ENCODE measurements around the gene ANGPTL1.

ANGPTL1 gene
- long read RNA-seq, donor 1, result 0 reads
- long read RNA-seq, donor 2, partial matches to known transcripts, result 0 of 2 reads
- long read RNA-seq, donor 2, other reads (novel, unspliced or antisense), result 0 of 2 reads
- long read RNA-seq, donor 3, result 0 reads
- long read RNA-seq, donor 4, partial matches to known transcripts, result 0 of 2 reads
- long read RNA-seq, donor 4, other reads (novel, unspliced or antisense), result 0 of 2 reads
- long read RNA-seq, donor 5, result 0 reads
- long read RNA-seq, donor 6, result 0 reads
- long read RNA-seq, donor 7, partial matches to known transcripts, result 0 of 1 reads
- long read RNA-seq, donor 7, other reads (novel, unspliced or antisense), result 0 of 1 reads
- long read RNA-seq, donor 8, partial matches to known transcripts, result 0 of 2 reads
- long read RNA-seq, donor 8, other reads (novel, unspliced or antisense), result 0 of 2 reads

DNA sequence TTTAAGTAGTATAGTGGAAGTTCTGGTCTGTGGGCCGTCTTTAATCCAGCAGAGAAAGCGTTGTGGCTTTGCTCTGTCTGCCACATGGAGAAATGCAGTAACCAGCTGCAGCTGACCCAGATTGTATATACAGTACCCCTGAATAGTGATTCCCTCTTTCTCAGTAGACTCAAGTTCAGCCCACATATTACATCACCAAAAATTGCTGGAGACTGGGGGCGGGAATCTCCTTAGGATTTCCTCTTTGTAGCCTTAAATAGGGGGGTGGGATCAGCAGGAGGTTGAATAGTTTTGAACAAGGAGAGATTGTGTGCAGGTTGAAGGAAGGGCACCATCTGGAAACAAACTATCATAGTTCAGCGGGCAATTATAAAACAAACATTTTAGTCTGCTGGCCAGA is at the start of gene ANGPTL1:
Gene ANGPTL1 (minus strand): TSS at position 134 of the 400 bp plus-strand sequence. CDS start 5,301 bp downstream, outside the sequence.
- peak; percentile 39 for DNase-seq

DNA sequence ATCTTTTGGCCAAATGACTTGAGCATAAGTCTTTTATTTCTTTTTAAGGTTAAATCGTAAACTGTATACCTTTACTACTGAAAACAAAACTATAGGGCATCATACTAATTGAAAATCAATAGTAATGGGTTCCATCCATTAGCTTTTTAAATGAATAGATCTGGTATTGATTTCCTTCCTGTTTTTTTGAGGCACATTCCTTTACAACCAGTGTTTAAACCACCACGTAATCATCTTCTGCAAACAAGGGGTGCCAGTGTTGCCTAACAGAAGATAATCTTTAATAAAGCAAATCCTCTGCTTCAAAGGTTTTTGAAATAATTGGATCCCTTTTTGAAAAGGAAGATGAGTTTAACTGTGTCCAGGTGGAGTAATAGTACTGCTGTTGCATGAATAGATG is 48.7 kb upstream of the ANGPTL1 start:
- no peak for DNase-seq

DNA sequence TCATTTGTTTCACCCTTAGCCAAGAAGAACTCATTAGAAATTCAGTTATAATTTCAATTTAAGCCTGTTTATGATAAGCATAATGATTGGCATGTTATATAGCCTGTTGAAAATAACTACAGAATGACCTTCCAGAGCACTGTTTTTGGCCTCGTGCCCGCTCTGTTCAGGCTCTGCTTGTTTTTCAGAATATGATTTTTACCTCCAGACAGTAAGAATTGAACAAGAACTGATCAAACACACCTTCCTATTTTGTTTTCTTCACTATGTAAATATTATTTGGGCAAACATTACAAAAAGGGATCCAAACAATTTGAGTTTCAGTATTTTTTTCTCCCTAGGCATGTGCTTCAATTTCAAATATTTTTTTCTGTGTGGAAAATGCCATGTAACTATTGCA is 48.1 kb upstream of the ANGPTL1 start:
- DNase-seq, result no peak

DNA sequence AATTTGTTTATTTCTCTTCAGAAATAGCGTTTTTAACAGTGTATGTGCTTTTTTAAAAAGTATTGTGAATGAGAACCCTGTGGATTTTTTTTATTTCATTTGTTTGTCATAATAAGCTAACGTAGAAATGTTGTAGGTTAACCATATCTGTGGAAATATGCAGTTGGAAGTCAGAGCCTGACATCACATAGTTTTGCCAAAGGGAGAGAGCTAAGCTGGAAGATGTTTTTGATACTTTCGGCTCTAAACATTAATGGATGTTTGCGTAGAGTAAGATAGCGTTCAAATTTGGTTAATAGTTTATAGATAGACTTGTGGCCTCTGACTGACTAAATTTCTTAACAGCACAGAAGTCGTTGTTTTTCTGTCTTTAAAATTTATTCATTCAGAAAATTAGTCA is 47.4 kb upstream of the ANGPTL1 start:
- DNase-seq, result no peak

DNA sequence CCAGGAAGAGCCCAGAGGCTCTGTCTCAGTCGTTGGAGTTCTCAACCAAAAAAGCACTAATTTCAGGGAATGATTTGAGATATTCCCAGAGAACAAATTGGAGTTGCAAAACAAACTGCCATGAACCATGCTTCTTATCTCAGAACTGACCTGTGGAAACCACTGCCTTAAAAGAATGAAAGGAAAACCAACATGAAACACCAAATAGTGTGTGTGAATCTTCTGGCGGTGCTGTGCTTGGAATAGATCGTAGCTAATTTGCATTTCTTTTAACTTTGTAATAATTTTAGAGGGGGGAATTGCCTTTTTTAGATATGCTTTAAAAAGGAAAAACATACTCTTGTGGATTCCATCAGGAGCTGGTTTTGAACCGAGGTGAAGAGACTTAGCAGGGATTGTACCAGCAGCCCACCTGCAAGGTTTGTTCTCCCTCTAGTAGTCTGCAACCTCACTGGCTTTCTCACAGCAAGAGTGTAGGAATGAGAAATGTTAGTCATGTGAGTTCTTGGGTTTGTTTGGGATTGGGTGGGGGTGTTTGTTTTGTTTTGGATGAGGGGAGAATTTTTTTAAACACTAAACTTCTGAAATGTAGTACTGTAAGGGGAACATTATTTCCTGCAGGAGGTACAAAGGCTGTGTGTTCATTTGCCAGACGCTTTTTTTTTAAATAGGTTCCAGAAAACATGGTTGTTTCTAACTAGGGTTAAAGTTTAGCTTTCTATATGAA is 45.7 kb upstream of the ANGPTL1 start:
- DNase-seq, result no peak

DNA sequence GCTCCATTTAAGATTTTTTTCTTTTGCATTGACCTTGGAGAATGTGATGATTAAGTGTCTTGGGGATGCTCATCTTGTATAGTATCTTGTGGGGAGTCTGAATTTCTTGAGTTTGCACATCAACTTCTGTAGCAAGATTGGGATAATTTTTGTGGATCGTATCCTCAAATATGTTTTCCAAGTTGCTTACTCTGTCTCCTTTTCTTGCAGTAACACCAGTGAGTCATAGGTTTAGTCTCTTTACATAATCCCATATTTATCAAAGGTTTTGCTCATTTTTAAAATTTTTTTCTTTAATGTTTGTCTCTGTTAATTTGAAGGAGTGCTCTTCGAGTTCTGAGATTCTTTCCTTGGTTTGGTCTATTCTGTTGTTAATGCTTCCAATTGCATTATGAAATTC is 41.7 kb upstream of the ANGPTL1 start:
- DNase-seq, result no peak

- DNase-seq, result no peak
Measured at GRCh38 chr1:178910023-178910422, 39.1 kb upstream of the ANGPTL1 start.

DNA sequence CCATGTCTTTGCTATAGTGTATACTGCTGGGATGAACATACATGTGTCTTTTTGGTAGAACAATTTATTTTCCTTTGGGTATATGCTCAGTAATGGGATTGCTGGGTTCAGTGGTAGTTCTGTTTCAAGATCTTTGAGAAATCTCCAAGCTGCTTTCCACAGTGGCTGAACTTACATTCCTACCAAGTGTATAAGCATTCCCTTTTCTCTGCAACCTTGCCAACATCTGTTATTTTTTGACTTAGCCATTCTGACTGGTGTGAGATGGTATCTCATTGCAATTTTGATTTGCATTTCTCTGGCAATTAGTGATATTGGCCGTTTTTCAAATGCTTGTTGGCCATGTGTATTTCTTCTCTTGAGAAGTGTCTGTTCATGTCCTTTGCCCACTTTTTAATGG is 37.5 kb upstream of the ANGPTL1 start:
- no peak for DNase-seq

GRCh38 chr1:178901482-178902125 is 30.7 kb upstream of the ANGPTL1 start:
- no peak for DNase-seq

DNA sequence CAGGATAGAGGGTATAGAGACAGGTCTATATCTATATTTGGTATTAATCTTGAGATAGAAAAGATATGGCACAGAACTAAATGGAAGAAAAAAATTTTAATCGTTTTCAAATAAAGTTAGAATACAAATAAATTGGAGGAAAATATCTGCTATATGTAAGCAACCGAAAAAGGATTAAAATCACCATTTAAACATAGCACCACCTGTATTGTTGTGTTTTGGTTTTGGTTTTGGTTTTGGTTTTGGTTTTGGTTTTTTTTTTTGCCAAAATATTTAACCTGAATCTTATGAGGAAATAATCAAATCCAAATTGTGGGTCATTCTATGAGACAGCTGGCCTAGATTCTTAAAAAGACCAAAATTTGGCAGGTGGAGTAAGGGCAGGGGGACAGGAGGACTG is 28.5 kb upstream of the ANGPTL1 start:
- DNase-seq, result no peak

DNA sequence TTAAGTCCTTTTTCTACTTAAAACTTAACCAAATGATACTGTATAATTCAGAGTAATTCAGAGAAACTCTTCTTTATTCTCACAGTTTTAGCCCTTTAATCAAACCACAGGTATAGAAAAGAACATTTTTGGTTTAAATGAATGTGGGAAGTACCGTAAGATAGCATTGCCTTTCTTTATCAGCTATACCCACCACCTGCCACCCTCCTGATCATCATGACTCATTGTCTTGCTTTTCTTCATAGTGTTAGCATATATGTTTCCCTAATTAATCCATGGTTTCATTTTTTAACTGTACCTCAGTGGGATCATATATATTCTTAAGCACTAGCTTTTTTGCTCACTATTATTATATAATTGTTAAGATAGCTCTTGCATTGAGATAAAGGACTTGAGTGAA is 27.5 kb upstream of the ANGPTL1 start:
- DNase-seq, result no peak

DNA sequence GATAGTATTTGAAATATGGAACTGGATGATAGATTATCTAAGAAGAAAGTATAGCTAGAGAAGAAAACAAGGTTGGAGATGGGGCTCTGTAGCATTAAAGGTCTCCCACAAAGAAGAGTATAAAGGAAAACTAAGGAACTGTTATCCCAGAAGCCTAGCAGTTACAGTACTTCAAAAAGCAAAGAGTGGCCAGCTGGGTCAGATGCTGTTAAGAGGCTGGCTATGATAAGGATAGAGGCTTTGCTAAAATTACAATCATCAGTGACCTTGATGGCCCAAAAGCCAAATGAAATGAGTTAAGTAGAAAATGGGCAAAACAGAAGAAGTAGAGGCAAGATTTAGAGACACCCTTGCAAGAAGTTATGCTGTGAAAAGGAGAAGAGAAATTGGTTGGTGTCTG is 25.1 kb upstream of the ANGPTL1 start:
- DNase-seq, result no peak

DNA sequence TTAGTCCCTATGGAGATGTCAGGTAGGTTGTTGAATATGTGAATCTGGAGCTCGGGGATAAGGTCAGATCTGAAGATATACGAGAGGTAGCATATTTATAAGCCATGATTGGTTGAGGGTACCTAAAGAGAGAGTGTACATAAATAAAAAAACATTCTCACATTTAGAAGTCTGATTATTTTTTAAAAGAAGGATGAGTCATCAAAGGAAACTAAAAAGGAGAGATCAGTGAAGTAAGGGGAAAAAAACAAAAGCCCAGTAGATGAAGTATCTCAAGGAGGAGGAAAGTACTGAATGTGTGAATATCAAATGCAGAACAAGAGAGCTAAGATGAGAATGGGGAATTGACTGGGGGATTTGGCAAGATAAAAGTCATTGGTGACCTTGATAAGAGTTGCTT is 15.7 kb upstream of the ANGPTL1 start:
- no peak for DNase-seq

DNA sequence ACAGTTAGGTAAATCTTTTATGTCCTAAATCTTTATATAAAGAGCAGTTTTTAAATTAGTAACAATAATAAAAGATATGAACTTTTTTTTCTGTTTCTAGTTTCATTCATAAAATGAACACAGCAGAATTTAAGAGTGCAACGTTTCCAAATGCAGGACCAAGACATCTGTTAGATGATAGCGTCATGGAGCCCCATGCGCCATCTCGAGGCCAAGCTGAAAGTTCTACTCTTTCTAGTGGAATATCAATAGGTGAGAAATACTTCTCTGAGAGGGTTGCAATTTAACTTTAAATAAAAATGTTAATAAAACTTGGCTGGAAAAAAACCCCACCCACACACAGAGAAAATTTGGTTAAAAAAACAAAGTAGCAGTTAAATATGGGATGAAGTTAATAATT is 15.0 kb upstream of the ANGPTL1 start:
- DNase-seq, result no peak

DNA sequence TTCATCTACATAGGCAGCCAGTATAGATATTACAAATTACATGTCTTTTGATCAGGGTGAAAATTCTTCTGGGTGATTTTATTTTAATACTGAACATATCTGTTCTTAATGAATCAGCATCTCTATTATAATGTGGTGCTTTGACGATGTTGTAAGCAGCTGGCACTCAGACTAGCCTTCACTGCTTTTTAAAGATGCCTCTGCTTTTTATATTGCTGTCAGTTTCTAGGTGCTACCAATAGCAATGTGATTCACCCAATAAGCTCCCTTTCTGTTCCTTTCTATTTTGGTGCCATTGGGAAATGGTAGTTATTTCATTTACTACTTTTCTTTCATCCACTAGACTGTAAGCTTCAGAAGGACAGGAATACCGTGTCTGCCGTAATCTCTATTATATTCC is 11.1 kb upstream of the ANGPTL1 start:
- DNase-seq, result no peak

- no peak for DNase-seq
Measured at GRCh38 chr1:178877896-178878295, 7.0 kb upstream of the ANGPTL1 start.

- no peak for DNase-seq
Measured at GRCh38 chr1:178875936-178876335, 5.1 kb upstream of the ANGPTL1 start.

GRCh38 chr1:178874966-178875365 is 4.1 kb upstream of the ANGPTL1 start:
- no peak for DNase-seq

GRCh38 chr1:178871551-178872320 is 859 bp upstream of the ANGPTL1 start:
- no peak for DNase-seq

GRCh38 chr1:178870221-178870620 is 656 bp downstream of the ANGPTL1 start:
- no peak for DNase-seq

DNA sequence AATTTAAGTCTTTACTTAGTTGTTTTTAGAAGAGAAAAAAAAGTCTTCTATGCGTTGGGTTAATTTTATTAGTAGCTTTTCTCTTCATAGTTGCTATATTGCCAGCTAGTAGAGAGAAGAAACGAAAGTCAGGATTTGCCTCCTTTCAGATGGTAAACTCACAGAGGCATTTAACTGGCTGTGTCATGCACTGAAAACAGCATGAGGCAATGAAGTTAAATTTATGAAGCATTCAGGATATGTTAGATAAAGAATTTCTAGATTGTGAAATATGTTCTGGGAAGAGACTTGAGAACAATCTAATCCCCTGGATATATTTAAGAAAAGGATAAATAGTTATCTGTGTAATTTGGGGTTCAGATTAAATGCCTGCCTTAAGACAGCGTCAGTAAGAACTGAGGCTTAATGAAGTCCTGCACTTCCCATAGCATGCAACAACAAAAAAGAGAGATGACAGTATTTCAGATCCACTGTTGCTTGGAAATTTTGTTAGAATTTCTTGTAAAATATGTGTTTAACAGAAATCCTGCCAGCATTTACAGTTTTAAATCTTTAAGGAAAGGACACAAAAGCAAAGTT is 1.7 kb downstream of the ANGPTL1 start:
- DNase-seq, result no peak

GRCh38 chr1:178868706-178869105 is 2.2 kb downstream of the ANGPTL1 start:
- DNase-seq, result no peak

Data from right kidney (tissue), 9 donors.